Stimulated activated memory B cell treated with anti-CD40 and anti-IgM and Interleukin-4, amounts not matched to agents 10 μg/mL and 1 μg/mL and 100 μg/mL, for 72 hours (primary cell): ENCODE results near the gene ZBED1.
A peak's percentile ranks its signal among the peaks of the same experiment; 100 is the strongest.
"Not testable (repeated sequence)": the region's sequence is repeated elsewhere in the genome, so short reads cannot be mapped to it uniquely, and the experiment has no call there.

Source experiments
- ATAC-seq: fragments of 150-1000 bp; cut with Tn5 transposase; 2 replicates; pipeline ENCODE4 v1.10.0; 2021
- H3K27ac Mint-ChIP-seq: one replicate; pipeline ENCODE4 v1.8.0; 2022; ENCODE audit warnings: mild to moderate bottlenecking, mixed read lengths
- H3K27me3 Mint-ChIP-seq: one replicate; pipeline ENCODE4 v1.8.0; 2022; ENCODE audit warnings: mixed read lengths
- H3K36me3 Mint-ChIP-seq: one replicate; pipeline ENCODE4 v1.8.0; 2022; ENCODE audit warnings: mixed read lengths
- H3K4me1 Mint-ChIP-seq: one replicate; pipeline ENCODE4 v1.8.0; 2022; ENCODE audit warnings: mixed read lengths
- H3K4me3 Mint-ChIP-seq: one replicate; pipeline ENCODE4 v1.8.0; 2022; ENCODE audit warnings: mild to moderate bottlenecking, moderate library complexity, mixed read lengths
- H3K9me3 Mint-ChIP-seq: one replicate; pipeline ENCODE4 v1.8.0; 2022; ENCODE audit warnings: mixed read lengths

ZBED1 gene

GRCh38 chrX:2490634-2491033, 10.1 kb downstream of the ZBED1 start:
- Mint-ChIP-seq H3K9me3 (no peaks in the 10 kb centered on the region), H3K4me3 (no peak overlapping the region), H3K4me1 (peaks cover 21% of the 10 kb centered on the region), H3K27me3 (no peaks in the 10 kb centered on the region), H3K36me3 (peaks cover 47% of the 10 kb centered on the region), H3K27ac (no peak overlapping the region)
- ATAC-seq: no peak

- Mint-ChIP-seq H3K9me3 (no peaks in the 10 kb centered on the region), H3K27ac (no peak overlapping the region), H3K27me3 (no peaks in the 10 kb centered on the region), H3K4me3 (no peak overlapping the region), H3K36me3 (peaks cover 54% of the 10 kb centered on the region), H3K4me1 (peaks cover 18% of the 10 kb centered on the region)
- no peak for ATAC-seq
Observed at GRCh38 chrX:2489446-2490445, 11.0 kb downstream of the ZBED1 start.

GRCh38 chrX:2488621-2489285, 12.0 kb downstream of the ZBED1 start:
- Mint-ChIP-seq H3K9me3 (no peaks in the 10 kb centered on the region), H3K27ac (no peak overlapping the region), H3K4me3 (no peak overlapping the region), H3K4me1 (peaks cover 18% of the 10 kb centered on the region), H3K27me3 (no peaks in the 10 kb centered on the region), H3K36me3 (peaks cover 62% of the 10 kb centered on the region)
- no peak for ATAC-seq

- H3K27ac Mint-ChIP-seq: no peak overlapping the region
- H3K4me3 Mint-ChIP-seq: no peak overlapping the region
- peaks cover 13% of the 10 kb centered on the region for H3K4me1 Mint-ChIP-seq
- H3K36me3 Mint-ChIP-seq: peaks cover 62% of the 10 kb centered on the region
- H3K9me3 Mint-ChIP-seq: no peaks in the 10 kb centered on the region
- no peaks in the 10 kb centered on the region for H3K27me3 Mint-ChIP-seq
- no peak for ATAC-seq
Observed at GRCh38 chrX:2487366-2487765, 13.4 kb downstream of the ZBED1 start.

GRCh38 chrX:2486476-2487133, 14.2 kb downstream of the ZBED1 start:
- Mint-ChIP-seq H3K27ac (no peak overlapping the region), H3K36me3 (peaks cover 62% of the 10 kb centered on the region), H3K4me1 (peaks cover 6% of the 10 kb centered on the region), H3K27me3 (no peaks in the 10 kb centered on the region), H3K9me3 (no peaks in the 10 kb centered on the region), H3K4me3 (no peak overlapping the region)
- ATAC-seq: no peak

- Mint-ChIP-seq H3K27me3 (no peaks in the 10 kb centered on the region), H3K4me3 (no peak overlapping the region), H3K4me1 (no peaks in the 10 kb centered on the region), H3K27ac (peak overlapping the region; percentile 53), H3K36me3 (peaks cover 58% of the 10 kb centered on the region), H3K9me3 (no peaks in the 10 kb centered on the region)
- ATAC-seq: no peak
Observed at GRCh38 chrX:2485789-2486345, 14.9 kb downstream of the ZBED1 start.

GRCh38 chrX:2484721-2485648, 15.8 kb downstream of the ZBED1 start:
- peaks cover 3% of the 10 kb centered on the region for H3K9me3 Mint-ChIP-seq
- H3K36me3 Mint-ChIP-seq: peaks cover 53% of the 10 kb centered on the region
- no peaks in the 10 kb centered on the region for H3K27me3 Mint-ChIP-seq
- peak overlapping the region; percentile 53 for H3K27ac Mint-ChIP-seq
- ATAC-seq: no peak
- H3K4me1 Mint-ChIP-seq: no peaks in the 10 kb centered on the region
- H3K4me3 Mint-ChIP-seq: no peak overlapping the region

- no peak overlapping the region for H3K4me3 Mint-ChIP-seq
- no peak overlapping the region for H3K27ac Mint-ChIP-seq
- no peak for ATAC-seq
- H3K9me3 Mint-ChIP-seq: peaks cover 4% of the 10 kb centered on the region
- no peaks in the 10 kb centered on the region for H3K27me3 Mint-ChIP-seq
- H3K4me1 Mint-ChIP-seq: no peaks in the 10 kb centered on the region
- H3K36me3 Mint-ChIP-seq: peaks cover 53% of the 10 kb centered on the region
Observed at GRCh38 chrX:2484256-2484655, 16.5 kb downstream of the ZBED1 start.

GRCh38 chrX:2483398-2484060, 17.2 kb downstream of the ZBED1 start:
- ATAC-seq: no peak
- Mint-ChIP-seq H3K4me3 (no peak overlapping the region), H3K27me3 (no peaks in the 10 kb centered on the region), H3K9me3 (peaks cover 4% of the 10 kb centered on the region), H3K4me1 (no peaks in the 10 kb centered on the region), H3K36me3 (peaks cover 47% of the 10 kb centered on the region), H3K27ac (no peak overlapping the region)

GRCh38 chrX:2481597-2481996, 19.2 kb downstream of the ZBED1 start:
- H3K27me3 Mint-ChIP-seq, ATAC-seq, H3K9me3 Mint-ChIP-seq, H3K27ac Mint-ChIP-seq, H3K4me3 Mint-ChIP-seq: not testable (repeated sequence)
- Mint-ChIP-seq H3K36me3 (peaks cover 30% of the 10 kb centered on the region), H3K4me1 (peaks cover 12% of the 10 kb centered on the region)

- not testable (repeated sequence) for ATAC-seq, H3K4me3 Mint-ChIP-seq, H3K9me3 Mint-ChIP-seq, H3K27me3 Mint-ChIP-seq, H3K27ac Mint-ChIP-seq
- Mint-ChIP-seq H3K36me3 (peaks cover 26% of the 10 kb centered on the region), H3K4me1 (peaks cover 23% of the 10 kb centered on the region)
Observed at GRCh38 chrX:2479982-2480381, 20.8 kb downstream of the ZBED1 start.

- ATAC-seq: no peak
- Mint-ChIP-seq H3K27me3 (no peaks in the 10 kb centered on the region), H3K27ac (no peak overlapping the region), H3K4me3 (no peak overlapping the region), H3K36me3 (peaks cover 27% of the 10 kb centered on the region), H3K4me1 (peaks cover 29% of the 10 kb centered on the region), H3K9me3 (peaks cover 4% of the 10 kb centered on the region)
Observed at GRCh38 chrX:2479420-2479780, 21.4 kb downstream of the ZBED1 start.

- H3K36me3 Mint-ChIP-seq: peaks cover 28% of the 10 kb centered on the region
- H3K27ac Mint-ChIP-seq: no peak overlapping the region
- no peaks in the 10 kb centered on the region for H3K27me3 Mint-ChIP-seq
- H3K9me3 Mint-ChIP-seq: peaks cover 4% of the 10 kb centered on the region
- no peak for ATAC-seq
- no peak overlapping the region for H3K4me3 Mint-ChIP-seq
- peaks cover 34% of the 10 kb centered on the region for H3K4me1 Mint-ChIP-seq
Observed at GRCh38 chrX:2478546-2479419, 22.0 kb downstream of the ZBED1 start.
